Measurements from ENCODE around the gene MISP3.
"Not testable (repeated sequence)": the region's sequence is repeated elsewhere in the genome, so short reads cannot be mapped to it uniquely, and the experiment has no call there.

DNA sequence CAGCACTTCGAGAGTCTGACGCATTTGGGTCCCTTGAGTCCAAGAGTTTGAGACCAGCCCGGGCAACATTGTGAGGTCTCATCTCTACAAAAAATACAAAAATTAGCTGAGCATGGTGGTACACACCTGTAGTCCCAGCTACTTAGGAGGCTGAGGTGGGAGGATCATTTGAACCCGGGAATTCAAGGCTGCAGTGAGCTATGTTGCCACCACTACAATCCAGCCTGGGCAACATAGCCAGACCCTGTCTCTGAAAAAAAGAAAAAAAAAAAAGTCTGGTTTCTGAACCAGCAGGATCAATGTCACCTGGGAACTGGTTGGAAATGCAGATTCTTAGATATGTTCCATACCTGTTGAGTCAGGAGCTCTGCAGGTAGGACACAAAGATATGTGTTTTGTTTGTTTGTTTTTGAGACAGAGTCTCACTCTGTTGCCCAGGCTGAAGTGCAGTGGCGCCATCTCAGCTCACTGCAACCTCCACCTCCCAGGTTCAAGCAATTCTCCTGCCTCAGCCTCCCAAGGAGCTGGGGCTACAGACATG, 45.9 kb upstream of the MISP3 start:
- TF ChIP-seq, protein P1, sequence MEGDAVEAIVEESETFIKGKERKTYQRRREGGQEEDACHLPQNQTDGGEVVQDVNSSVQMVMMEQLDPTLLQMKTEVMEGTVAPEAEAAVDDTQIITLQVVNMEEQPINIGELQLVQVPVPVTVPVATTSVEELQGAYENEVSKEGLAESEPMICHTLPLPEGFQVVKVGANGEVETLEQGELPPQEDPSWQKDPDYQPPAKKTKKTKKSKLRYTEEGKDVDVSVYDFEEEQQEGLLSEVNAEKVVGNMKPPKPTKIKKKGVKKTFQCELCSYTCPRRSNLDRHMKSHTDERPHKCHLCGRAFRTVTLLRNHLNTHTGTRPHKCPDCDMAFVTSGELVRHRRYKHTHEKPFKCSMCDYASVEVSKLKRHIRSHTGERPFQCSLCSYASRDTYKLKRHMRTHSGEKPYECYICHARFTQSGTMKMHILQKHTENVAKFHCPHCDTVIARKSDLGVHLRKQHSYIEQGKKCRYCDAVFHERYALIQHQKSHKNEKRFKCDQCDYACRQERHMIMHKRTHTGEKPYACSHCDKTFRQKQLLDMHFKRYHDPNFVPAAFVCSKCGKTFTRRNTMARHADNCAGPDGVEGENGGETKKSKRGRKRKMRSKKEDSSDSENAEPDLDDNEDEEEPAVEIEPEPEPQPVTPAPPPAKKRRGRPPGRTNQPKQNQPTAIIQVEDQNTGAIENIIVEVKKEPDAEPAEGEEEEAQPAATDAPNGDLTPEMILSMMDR (IDR thresholded peaks at IDR 0.05): not testable (repeated sequence)
- not testable (repeated sequence) for TF ChIP-seq POLR2A, POLR2AphosphoS5 (IDR thresholded peaks at IDR 0.05)

Measured in suprapubic skin (tissue), 4 donors.